HG03097 (cell line): ENCODE results near the gene TMEM53.
A peak's percentile ranks its signal among the peaks of the same experiment; 100 is the strongest.
"Not testable (repeated sequence)": the region's sequence is repeated elsewhere in the genome, so short reads cannot be mapped to it uniquely, and the experiment has no call there.

Experiments used
- ATAC-seq: cut with Tn5 transposase; IDR thresholded peaks from one replicate; pipeline ENCODE4 v1.9.1; 2021; ENCODE audit not compliant: unreplicated experiment, low FRiP score

TMEM53 gene

DNA sequence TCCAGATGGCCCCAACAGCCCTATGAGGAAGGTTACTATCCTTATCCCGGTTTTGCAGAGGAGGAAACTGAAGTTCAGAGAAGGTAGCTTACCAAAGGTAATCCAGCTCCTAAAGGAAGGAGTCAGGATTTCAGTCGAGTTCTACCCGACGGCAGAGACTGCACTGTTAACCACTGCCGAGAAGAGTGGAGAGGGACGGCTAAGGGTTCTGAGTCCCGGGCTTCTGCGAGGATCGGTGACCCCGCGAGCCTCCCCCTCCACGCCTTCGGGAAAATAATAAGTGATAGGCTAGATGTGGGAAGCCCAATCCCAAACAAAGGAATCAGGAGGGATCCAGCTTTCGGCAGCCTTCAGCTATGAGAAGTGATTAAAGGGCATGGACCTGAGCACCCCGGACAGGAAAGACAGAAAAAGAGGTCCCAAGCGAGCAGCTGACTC is 587 bp downstream of the TMEM53 start:
- peak; percentile 1 for ATAC-seq

DNA sequence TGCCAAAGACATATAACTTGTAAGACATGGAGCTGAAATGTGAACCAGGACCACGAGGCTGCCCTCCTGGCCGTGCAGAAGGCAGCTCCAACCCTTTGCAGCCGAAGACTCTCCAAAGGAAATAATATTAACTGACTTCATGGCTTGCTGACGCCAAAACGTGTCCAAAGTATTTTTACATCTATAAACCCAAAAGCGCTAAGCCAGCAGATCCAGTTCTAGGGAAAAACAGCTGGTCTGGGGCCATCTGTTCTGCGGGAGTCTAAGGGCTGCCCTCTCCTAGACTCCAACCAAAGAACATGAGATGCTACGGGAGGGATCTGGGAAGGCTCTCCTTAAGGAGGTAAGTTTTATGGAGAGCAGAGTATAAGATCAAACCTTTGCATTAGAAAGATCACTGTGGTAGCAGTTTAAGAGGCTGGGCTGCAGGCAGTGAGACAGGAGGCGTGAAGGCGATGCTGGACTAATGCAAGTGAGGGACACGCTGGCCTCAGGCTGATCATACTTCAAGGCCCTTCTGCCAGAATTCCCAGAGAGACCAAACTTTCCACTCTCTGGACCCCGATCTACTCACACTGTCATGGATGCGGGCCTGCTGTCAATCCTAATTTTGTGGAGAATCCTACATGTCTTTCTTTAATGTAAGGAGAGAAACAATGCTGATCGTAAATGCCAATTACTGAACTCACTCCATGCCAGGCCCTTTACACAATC is 1.2 kb downstream of the TMEM53 start:
- ATAC-seq = no peak

GRCh38 chr1:44672254-44672955 is 1.9 kb downstream of the TMEM53 start:
- ATAC-seq = no peak

GRCh38 chr1:44670751-44671640 is 3.3 kb downstream of the TMEM53 start:
- no peak for ATAC-seq

- not testable (repeated sequence) for ATAC-seq
Measured at GRCh38 chr1:44666719-44667118, 7.6 kb downstream of the TMEM53 start.

GRCh38 chr1:44664730-44665370 is 9.4 kb downstream of the TMEM53 start:
- ATAC-seq = no peak

DNA sequence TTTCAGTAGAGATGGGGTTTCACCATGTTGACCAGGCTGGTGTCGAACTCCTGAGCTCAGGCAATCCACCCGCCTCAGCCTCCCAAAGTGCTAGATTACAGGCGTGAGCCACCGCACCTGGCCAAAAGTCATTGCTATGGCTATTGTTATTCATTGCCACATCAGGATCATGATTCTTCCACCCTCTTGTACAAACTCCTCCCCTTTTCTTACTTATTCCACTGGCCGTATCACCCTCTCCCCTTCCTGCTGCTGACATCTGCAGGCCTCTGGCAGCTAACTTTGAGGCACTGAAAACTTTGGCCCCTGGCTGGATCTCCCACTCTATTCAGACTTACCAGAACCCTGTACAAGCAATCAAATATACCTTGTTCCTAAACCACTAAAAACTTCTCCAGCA is 10.9 kb downstream of the TMEM53 start:
- ATAC-seq = no peak

DNA sequence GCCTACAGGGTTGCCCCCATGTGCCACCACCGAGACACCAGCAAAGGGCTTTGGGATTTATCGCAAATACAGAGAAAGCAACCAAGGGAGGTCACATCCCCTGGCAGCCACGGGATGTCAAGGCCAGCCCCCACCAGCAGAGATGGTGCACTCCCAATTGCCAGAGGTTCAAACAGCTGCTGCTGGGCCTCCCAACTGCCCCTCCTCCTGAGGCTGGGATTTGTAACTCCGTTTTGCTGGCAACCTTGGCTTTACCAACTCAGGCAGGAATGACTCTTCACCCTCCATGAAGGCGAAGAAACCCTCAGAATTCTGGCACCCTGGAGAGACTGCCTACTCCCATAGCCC is 11.6 kb downstream of the TMEM53 start:
- ATAC-seq = no peak

DNA sequence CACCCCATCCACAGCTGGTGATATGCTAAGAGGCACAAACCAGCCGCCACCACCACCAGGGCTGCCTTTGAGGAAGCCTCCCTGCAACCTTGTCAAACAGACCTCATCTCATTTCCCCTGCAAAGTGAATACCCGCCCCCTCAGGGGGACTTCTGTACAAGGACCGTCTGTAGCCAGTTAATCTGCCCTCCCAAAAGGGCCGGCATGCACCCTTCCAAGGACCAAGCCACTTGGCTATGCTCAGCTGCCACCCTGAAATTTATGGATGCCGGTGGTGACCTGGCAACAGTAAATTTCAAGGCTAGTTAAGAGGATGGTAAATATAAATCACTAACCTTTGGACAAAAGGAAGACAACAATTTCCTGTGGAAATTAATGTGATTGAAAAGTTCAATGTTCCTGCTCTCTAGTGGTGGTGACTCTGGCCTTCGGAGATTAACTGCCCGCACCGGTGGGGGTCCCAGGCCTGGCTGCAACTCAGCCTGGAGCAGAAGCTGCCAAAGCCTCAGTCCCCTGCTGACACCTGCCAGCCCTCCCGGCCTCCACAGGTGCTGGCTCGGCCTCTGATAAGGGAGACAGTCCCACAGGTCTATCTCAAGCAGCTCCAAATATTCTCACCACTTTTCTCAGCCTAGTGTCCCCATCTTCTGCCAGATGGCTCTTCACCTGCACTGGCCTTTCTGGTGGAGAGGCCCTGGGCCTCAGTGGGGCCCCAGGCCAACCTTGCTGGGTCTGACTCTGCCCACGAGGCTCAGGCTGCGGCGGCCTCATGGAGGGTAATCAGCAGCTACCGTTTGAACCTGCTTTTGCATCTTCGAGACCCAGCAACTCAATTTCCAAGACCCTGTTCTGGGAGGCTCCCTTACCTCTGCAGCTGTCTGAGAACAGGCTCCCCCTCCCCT is 12.2 kb downstream of the TMEM53 start:
- no peak for ATAC-seq

DNA sequence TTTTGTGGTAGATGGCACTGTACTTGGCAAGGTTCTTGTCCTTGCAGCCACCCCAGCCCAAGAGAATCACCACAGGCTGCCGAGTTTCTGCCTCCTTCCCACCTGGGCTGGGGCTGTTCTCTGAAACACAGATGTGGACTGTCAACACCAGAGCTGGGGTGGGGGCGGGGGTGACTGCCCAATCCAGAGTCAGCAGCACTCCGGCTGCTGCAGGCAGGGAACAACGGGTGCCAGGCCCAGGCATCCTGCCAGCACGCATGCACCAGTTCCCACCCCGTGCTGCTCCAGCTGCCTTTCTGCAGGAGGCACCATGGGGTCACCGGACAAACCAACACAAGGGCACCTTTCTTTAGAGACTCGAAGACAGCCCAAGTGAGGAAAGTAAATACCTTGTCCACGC is 14.1 kb downstream of the TMEM53 start:
- ATAC-seq = no peak

DNA sequence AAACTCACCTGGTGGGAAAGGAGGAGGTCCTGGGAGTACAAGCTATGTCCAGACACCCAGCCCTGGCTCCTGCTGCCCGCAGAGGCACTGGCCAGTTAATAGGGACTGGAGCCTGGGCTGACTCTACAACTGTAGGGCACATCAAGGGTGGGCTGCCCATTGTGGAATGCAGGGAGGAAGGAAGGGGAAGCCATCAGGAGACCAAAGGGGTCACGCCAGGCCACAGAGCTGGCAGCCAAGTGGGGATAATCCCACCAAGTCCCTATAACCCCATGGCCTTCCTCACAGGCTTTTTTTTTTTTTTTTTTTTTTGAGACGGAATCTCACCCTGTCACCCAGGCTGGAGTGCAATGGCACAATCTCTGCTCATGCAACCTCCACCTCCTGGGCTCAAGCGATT is 14.7 kb downstream of the TMEM53 start:
- ATAC-seq = no peak

- no peak for ATAC-seq
Measured at GRCh38 chr1:44655609-44656008, 18.7 kb downstream of the TMEM53 start.

DNA sequence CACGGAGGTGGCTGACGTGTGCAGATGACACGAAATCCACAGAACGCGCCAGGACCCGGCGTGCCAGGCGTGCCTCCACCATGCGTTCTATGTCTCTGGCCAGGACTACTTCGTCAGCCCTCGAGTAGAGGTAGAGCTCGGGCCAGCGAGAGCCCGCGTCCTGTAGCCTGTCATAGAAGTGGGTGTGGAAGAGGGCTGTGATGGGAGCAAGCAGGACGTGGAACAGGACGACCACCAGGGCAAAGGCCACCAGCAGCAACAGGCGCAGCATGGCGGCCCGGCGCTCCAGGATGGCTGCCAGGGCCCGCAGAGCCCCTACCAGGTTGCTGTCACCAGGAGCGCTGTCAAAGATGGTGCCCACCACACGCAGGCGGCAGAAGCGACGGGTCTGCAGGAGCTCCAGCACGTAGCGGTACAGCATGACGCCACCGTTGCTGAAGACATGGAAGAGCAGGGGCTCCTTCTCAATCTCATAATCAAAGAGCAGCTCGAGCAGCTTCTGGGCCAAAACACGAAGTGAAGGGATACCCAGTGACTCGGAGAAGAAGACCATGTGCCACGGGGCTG is 19.6 kb downstream of the TMEM53 start:
- no peak for ATAC-seq

GRCh38 chr1:44653107-44653964 is 20.9 kb downstream of the TMEM53 start:
- no peak for ATAC-seq

DNA sequence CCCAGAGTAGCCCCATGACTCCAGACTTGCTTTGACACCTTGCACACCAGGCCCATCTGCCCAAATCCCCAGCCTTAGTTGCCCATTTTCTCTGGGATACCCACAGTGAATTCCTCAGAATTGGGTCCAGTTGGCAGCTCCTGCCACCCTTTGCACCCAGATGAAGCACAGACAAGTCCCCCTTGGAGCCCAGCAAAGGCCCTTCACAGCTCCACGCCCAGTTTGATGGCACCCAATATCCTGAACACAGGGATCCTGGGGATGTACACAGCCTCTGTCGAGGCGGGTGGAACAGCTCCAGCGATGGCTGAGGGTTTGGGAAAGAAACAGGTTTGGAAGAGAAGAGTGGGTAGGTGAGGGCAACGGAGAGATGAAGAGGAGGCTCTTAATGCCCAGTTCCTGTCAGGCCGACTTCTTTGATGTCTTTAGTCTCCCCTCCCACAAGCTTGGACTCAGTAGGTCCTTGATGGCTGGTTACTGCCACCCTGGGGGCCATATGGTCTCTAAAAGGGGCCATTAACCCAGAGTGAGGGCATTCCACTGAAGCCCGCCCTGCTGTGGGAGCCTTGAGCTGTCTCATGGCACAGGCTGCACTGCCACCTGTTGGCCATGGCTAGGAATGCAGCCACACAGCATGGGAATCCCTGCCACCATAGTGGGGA is 21.7 kb downstream of the TMEM53 start:
- ATAC-seq = peak; percentile 80

- ATAC-seq = no peak
Measured at GRCh38 chr1:44651069-44651468, 23.2 kb downstream of the TMEM53 start.

GRCh38 chr1:44650159-44650831 is 24.0 kb downstream of the TMEM53 start:
- no peak for ATAC-seq

DNA sequence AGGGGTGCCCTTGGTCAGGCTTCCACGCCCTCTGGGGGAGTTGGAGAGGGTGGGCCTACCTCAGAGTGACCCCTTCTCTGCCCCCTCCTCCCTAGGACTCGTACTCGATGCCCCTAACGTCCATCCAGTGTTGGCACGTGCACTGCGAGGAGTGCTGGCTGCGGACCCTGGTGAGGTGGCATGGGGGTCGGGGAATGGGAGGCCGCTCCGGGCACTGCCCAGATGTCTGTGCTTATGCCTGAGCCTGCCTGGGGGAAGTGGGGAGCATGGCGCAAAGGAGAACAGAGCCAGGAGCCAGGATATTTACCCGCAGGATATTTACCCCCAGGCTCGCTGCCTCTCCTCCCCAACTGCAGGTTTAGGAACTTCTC is 24.5 kb downstream of the TMEM53 start:
- no peak for ATAC-seq
